OCI-LY1 (cell line): Measurements from ENCODE around the gene TBX19.

ENCODE experiments used
- H2AFZ ChIP-seq: fragments of 200-600 bp; sonication (generic), shearing (Covaris generic); 2 replicates; pipeline ENCODE4 v1.6.0; 2014; ENCODE audit warnings: antibody characterized with exemption, mild to moderate bottlenecking, low read length
- H3F3A ChIP-seq: fragments of 200-600 bp; sonication (generic), shearing (Covaris generic); 2 replicates; pipeline ENCODE4 v1.6.0; 2014; ENCODE audit warnings: mild to moderate bottlenecking, antibody characterized with exemption, low read length, moderate library complexity; ENCODE audit not compliant: insufficient read depth
- H3K27ac ChIP-seq: fragments of 200-600 bp; sonication (generic); 2 replicates; pipeline ENCODE4 v1.5.1; 2014; ENCODE audit warnings: low read length, mixed run types, mild to moderate bottlenecking, low read depth; ENCODE audit not compliant: poor library complexity, severe bottlenecking
- H3K27me3 ChIP-seq: fragments of 200-600 bp; sonication (generic); 2 replicates; pipeline ENCODE4 v1.6.0; 2014; ENCODE audit warnings: antibody characterized with exemption, mild to moderate bottlenecking, low read length, moderate library complexity; ENCODE audit not compliant: insufficient read depth
- H3K36me3 ChIP-seq: fragments of 200-600 bp; sonication (generic); 2 replicates; pipeline ENCODE4 v1.6.1; 2014; ENCODE audit warnings: mild to moderate bottlenecking, antibody characterized with exemption, low read length, moderate library complexity, mixed read lengths; ENCODE audit not compliant: insufficient read depth
- H3K4me1 ChIP-seq: fragments of 200-600 bp; sonication (generic); 2 replicates; pipeline ENCODE4 v1.5.1; 2014; ENCODE audit warnings: mild to moderate bottlenecking, low read length, moderate library complexity; ENCODE audit not compliant: insufficient read depth, severe bottlenecking
- H3K4me2 ChIP-seq: fragments of 200-600 bp; sonication (generic), shearing (Covaris generic); 2 replicates; pipeline ENCODE4 v1.6.1; 2014; ENCODE audit warnings: low read length
- H3K4me3 ChIP-seq: fragments of 200-600 bp; sonication (generic); 2 replicates; pipeline ENCODE4 v1.5.1; 2014; ENCODE audit warnings: low read length, low read depth, mild to moderate bottlenecking, mixed read lengths; ENCODE audit not compliant: poor library complexity, severe bottlenecking
- H3K79me2 ChIP-seq: fragments of 200-600 bp; shearing (Covaris generic); 2 replicates; pipeline ENCODE4 v1.6.1; 2016; ENCODE audit warnings: mixed run types, low read length, mixed read lengths; ENCODE audit not compliant: insufficient read depth
- H3K9ac ChIP-seq: fragments of 200-600 bp; sonication (generic), shearing (Covaris generic); 2 replicates; pipeline ENCODE4 v1.6.1; 2014; ENCODE audit warnings: mild to moderate bottlenecking, low read length, mixed read lengths
- H3K9me2 ChIP-seq: fragments of 200-600 bp; sonication (generic), shearing (Covaris generic); 2 replicates; pipeline ENCODE4 v1.6.1; 2014; ENCODE audit warnings: low read depth, mild to moderate bottlenecking, low read length, mixed read lengths
- H3K9me3 ChIP-seq: fragments of 200-600 bp; shearing (Covaris generic); 2 replicates; pipeline ENCODE4 v1.6.1; 2014; ENCODE audit warnings: low read length, mixed read lengths
- H4K20me1 ChIP-seq: fragments of 200-600 bp; sonication (generic), shearing (Covaris generic); 2 replicates; pipeline ENCODE4 v1.6.0; 2016; ENCODE audit warnings: mild to moderate bottlenecking, low read length; ENCODE audit not compliant: insufficient read depth
- CTCF ChIP-seq: fragments of 200-600 bp; sonication (generic), shearing (Covaris generic); IDR thresholded peaks from 2 replicates; pipeline ENCODE4 v1.5.1; 2017; ENCODE audit warnings: mild to moderate bottlenecking, antibody characterized with exemption, low read length, moderate library complexity, mixed read lengths
- EZH2 ChIP-seq: fragments of 200-600 bp; sonication (generic), shearing (Covaris generic); IDR thresholded peaks from 2 replicates; pipeline ENCODE4 v1.8.0; 2017; ENCODE audit warnings: borderline replicate concordance, mixed run types, mild to moderate bottlenecking, antibody characterized with exemption, low read length, moderate library complexity, mixed read lengths

Gene TBX19

GRCh38 chr1:168263130-168263529, 17.5 kb upstream of the TBX19 start:
- no peak for TF ChIP-seq CTCF
- no peak for TF ChIP-seq EZH2
- Histone ChIP-seq H2AFZ (no peak overlapping the region), H3K9me3 (no peaks in the 10 kb centered on the region), H3K4me1 (no peaks in the 10 kb centered on the region), H4K20me1 (no peaks in the 10 kb centered on the region), H3F3A (no peaks in the 10 kb centered on the region), H3K36me3 (peaks cover 22% of the 10 kb centered on the region), H3K9ac (no peak overlapping the region), H3K4me2 (no peak overlapping the region), H3K27ac (no peak overlapping the region), H3K9me2 (no peaks in the 10 kb centered on the region), H3K4me3 (no peak overlapping the region), H3K79me2 (no peaks in the 10 kb centered on the region), H3K27me3 (no peaks in the 10 kb centered on the region)

- Histone ChIP-seq H3K27me3 (no peaks in the 10 kb centered on the region), H3K79me2 (no peaks in the 10 kb centered on the region), H3K4me2 (no peak overlapping the region), H3K9me3 (no peaks in the 10 kb centered on the region), H4K20me1 (no peaks in the 10 kb centered on the region), H3K9me2 (no peaks in the 10 kb centered on the region), H3K4me1 (no peaks in the 10 kb centered on the region), H3K27ac (no peak overlapping the region), H3K9ac (no peak overlapping the region), H2AFZ (no peak overlapping the region), H3K36me3 (peaks cover 21% of the 10 kb centered on the region), H3K4me3 (no peak overlapping the region), H3F3A (no peaks in the 10 kb centered on the region)
- no peak for TF ChIP-seq CTCF
- TF ChIP-seq EZH2, result no peak
Observed at GRCh38 chr1:168264296-168264695, 16.4 kb upstream of the TBX19 start.

- no peaks in the 10 kb centered on the region for H3K9me3 ChIP-seq
- H2AFZ ChIP-seq, result no peak overlapping the region
Observed at GRCh38 chr1:168265596-168265995, 15.1 kb upstream of the TBX19 start.

More at GRCh38 chr1:168265596-168265995, 15.1 kb upstream of the TBX19 start:
- Histone ChIP-seq H3K9me2 (no peaks in the 10 kb centered on the region), H3K27me3 (no peaks in the 10 kb centered on the region), H3K36me3 (peaks cover 21% of the 10 kb centered on the region), H3K79me2 (no peaks in the 10 kb centered on the region), H3F3A (no peaks in the 10 kb centered on the region), H3K4me3 (no peak overlapping the region), H3K4me1 (no peaks in the 10 kb centered on the region), H3K9ac (no peak overlapping the region), H3K4me2 (no peak overlapping the region), H4K20me1 (no peaks in the 10 kb centered on the region), H3K27ac (no peak overlapping the region)
- TF ChIP-seq EZH2 (no peak), CTCF (no peak)
